Smooth muscle cell (in vitro differentiated cells): ENCODE results near the gene TBC1D9. TPM values are rescaled to one million over a fixed set of nuclear protein-coding genes. Genes with fewer than 3 reads are reported as not detected.
A peak's percentile ranks its signal among the peaks of the same experiment; 100 is the strongest.

Source experiments
- DNase-seq: peaks from one replicate; lab custom pipeline; 2025; ENCODE audit not compliant: unreplicated experiment; lab: John Stamatoyannopoulos, UW
- H2AFZ ChIP-seq: fragments of 200-600 bp; sonication (generic); 2 replicates; pipeline ENCODE4 v1.6.0; 2016; ENCODE audit warnings: antibody characterized with exemption, low read depth, mild to moderate bottlenecking
- H3F3A ChIP-seq: fragments of 200-600 bp; sonication (generic); 2 replicates; pipeline ENCODE4 v1.6.0; 2017; ENCODE audit warnings: antibody characterized with exemption, low read depth
- H3K27ac ChIP-seq: fragments of 200-600 bp; sonication (generic); 2 replicates; pipeline ENCODE4 v1.5.1; 2016; ENCODE audit warnings: low read depth, mild to moderate bottlenecking
- H3K27me3 ChIP-seq: fragments of 200-600 bp; sonication (generic); 2 replicates; pipeline ENCODE4 v1.6.1; 2016; ENCODE audit warnings: low read depth, mild to moderate bottlenecking
- H3K36me3 ChIP-seq: fragments of 200-600 bp; sonication (generic); 2 replicates; pipeline ENCODE4 v1.5.1; 2016; ENCODE audit warnings: low read depth
- H3K4me1 ChIP-seq: fragments of 200-600 bp; sonication (generic); 2 replicates; pipeline ENCODE4 v1.5.1; 2016; ENCODE audit warnings: low read depth
- H3K4me2 ChIP-seq: fragments of 200-600 bp; sonication (generic); 2 replicates; pipeline ENCODE4 v1.6.0; 2016; ENCODE audit warnings: mild to moderate bottlenecking
- H3K4me3 ChIP-seq: fragments of 200-600 bp; sonication (generic); 2 replicates; pipeline ENCODE4 v1.5.1; 2016; ENCODE audit warnings: mild to moderate bottlenecking
- H3K79me2 ChIP-seq: fragments of 200-600 bp; sonication (generic); 2 replicates; pipeline ENCODE4 v1.6.0; 2016; ENCODE audit warnings: low read depth, mild to moderate bottlenecking
- H3K9ac ChIP-seq: fragments of 200-600 bp; sonication (generic); 2 replicates; pipeline ENCODE4 v1.6.0; 2016; ENCODE audit warnings: low read depth
- H3K9me3 ChIP-seq: fragments of 200-600 bp; sonication (generic); replicated peaks from 2 replicates; pipeline ENCODE4 v1.5.1; 2016; ENCODE audit warnings: low read depth
- H4K20me1 ChIP-seq: fragments of 200-600 bp; sonication (generic); 2 replicates; pipeline ENCODE4 v1.6.0; 2016; ENCODE audit warnings: low read depth
- whole genome bisulfite sequencing: methylation state at CpG from one replicate; pipeline ENCODE4 v1.1.7; 2016; ENCODE audit warnings: low lambda C conversion rate; 5-methylcytosine and 5-hydroxymethylcytosine counted together
- polyA plus RNA-seq: library from polyadenylated mRNA; unstranded; fragments of >200 nt; fragmentation: Nextera tagmentation; extraction: Ambion mirVana; gene quantifications from 2 replicates; pipeline ENCODE4 v1.2.1, GENCODE V29; 2016
- total RNA-seq: library from RNA; depleted of rRNA; stranded (reverse); fragments of >200 nt; gene quantifications from 2 replicates; pipeline ENCODE4 v1.2.3, GENCODE V29; 2014
- TF ChIP-seq, protein P1 (sequence below): fragments of 200-600 bp; sonication (generic); IDR thresholded peaks from 2 replicates; pipeline ENCODE4 v1.5.1; 2017; ENCODE audit warnings: borderline replicate concordance, mild to moderate bottlenecking, antibody characterized with exemption; ENCODE audit not compliant: insufficient read depth, poor library complexity, severe bottlenecking

TBC1D9 gene
- total and polyA plus RNA-seq, 2 experiments from 2014 or later, result 9.1 to 39.5 TPM

GRCh38 chr4:140705625-140706275, 50.4 kb downstream of the TBC1D9 start:
- no peaks in the 10 kb centered on the region for H3K27me3 ChIP-seq
- H3K4me3 ChIP-seq, result no peak overlapping the region
- no peak for DNase-seq
- no peaks in the 10 kb centered on the region for H3F3A ChIP-seq
- H4K20me1 ChIP-seq, result peaks cover 69% of the 10 kb centered on the region
- H3K4me1 ChIP-seq, result peaks cover 14% of the 10 kb centered on the region
- H3K9ac ChIP-seq, result no peak overlapping the region
- H3K79me2 ChIP-seq, result peaks cover 12% of the 10 kb centered on the region
- no peaks in the 10 kb centered on the region for H3K36me3 ChIP-seq
- no peak overlapping the region for H3K4me2 ChIP-seq
- TF ChIP-seq, protein P1, sequence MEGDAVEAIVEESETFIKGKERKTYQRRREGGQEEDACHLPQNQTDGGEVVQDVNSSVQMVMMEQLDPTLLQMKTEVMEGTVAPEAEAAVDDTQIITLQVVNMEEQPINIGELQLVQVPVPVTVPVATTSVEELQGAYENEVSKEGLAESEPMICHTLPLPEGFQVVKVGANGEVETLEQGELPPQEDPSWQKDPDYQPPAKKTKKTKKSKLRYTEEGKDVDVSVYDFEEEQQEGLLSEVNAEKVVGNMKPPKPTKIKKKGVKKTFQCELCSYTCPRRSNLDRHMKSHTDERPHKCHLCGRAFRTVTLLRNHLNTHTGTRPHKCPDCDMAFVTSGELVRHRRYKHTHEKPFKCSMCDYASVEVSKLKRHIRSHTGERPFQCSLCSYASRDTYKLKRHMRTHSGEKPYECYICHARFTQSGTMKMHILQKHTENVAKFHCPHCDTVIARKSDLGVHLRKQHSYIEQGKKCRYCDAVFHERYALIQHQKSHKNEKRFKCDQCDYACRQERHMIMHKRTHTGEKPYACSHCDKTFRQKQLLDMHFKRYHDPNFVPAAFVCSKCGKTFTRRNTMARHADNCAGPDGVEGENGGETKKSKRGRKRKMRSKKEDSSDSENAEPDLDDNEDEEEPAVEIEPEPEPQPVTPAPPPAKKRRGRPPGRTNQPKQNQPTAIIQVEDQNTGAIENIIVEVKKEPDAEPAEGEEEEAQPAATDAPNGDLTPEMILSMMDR, result no peak
- H2AFZ ChIP-seq, result no peak overlapping the region
- H3K27ac ChIP-seq, result no peak overlapping the region
- no peaks in the 10 kb centered on the region for H3K9me3 ChIP-seq
- WGBS, result 94% methylated on average over 8 of the region's 8 CpGs

DNA sequence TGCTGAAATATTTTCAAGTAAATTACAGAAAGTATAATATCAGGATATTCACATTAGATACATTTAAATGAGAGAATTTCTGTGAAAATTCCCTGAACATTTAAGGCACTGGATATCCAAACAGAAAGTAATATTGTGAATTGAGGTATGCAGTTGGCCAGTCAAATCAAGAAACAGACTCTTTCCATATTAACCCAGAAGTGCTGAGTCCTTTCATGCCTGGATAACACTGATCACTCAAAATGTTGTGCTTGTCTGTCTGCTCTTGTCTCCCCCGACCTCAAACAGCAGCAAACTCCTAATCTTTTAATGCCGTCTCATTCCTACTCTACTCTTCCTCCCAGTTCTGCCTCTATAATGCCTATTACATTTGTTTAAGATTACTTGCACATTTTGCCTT, 51.2 kb downstream of the TBC1D9 start:
- TF ChIP-seq, protein P1, result no peak
- no peak overlapping the region for H3K9ac ChIP-seq

GRCh38 chr4:140704392-140704960, 51.7 kb downstream of the TBC1D9 start:
- Histone ChIP-seq H3K9ac (no peak overlapping the region), H3K79me2 (peaks cover 10% of the 10 kb centered on the region), H3K9me3 (no peaks in the 10 kb centered on the region), H3F3A (no peaks in the 10 kb centered on the region), H3K36me3 (no peaks in the 10 kb centered on the region), H3K4me2 (no peak overlapping the region), H4K20me1 (peaks cover 61% of the 10 kb centered on the region), H3K27ac (no peak overlapping the region), H2AFZ (no peak overlapping the region), H3K4me1 (peaks cover 14% of the 10 kb centered on the region), H3K27me3 (no peaks in the 10 kb centered on the region), H3K4me3 (no peak overlapping the region)
- DNase-seq, result no peak
- 97% methylated on average over 4 of the region's 4 CpGs for WGBS
- TF ChIP-seq, protein P1, result no peak

More for the DNA sequence above, 51.2 kb downstream of the TBC1D9 start:
- H3K36me3 ChIP-seq, result no peaks in the 10 kb centered on the region
- peaks cover 65% of the 10 kb centered on the region for H4K20me1 ChIP-seq
- no peaks in the 10 kb centered on the region for H3K9me3 ChIP-seq
- H3K4me2 ChIP-seq, result peak overlapping the region; percentile 21
- H3K4me1 ChIP-seq, result peaks cover 14% of the 10 kb centered on the region
- DNase-seq, result no peak
- WGBS, result 25% methylated on average over 2 of the region's 2 CpGs
- H3F3A ChIP-seq, result no peaks in the 10 kb centered on the region
- no peak overlapping the region for H2AFZ ChIP-seq
- no peaks in the 10 kb centered on the region for H3K27me3 ChIP-seq
- no peak overlapping the region for H3K27ac ChIP-seq
- no peak overlapping the region for H3K4me3 ChIP-seq
- peaks cover 10% of the 10 kb centered on the region for H3K79me2 ChIP-seq

DNA sequence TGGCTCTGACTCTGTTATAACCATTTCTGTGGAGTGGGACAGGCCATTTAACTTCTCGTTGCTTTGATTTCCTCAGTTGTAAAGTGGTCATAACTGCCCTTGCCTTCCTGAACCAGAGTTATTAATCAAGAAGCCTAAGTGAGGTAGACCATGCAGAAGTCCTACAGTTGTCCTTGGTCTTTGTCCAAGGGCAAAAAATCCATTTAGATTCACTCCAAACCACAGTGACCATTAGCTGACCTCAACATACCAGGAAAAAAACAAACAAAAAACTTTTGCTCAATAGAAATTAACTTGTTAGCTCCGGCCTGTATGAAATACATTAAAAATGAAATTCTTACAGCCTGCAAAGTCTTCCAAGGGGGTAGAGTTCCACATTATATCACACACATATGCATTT, 52.7 kb downstream of the TBC1D9 start:
- no peak overlapping the region for H3K27ac ChIP-seq
- 70% methylated on average over 2 of the region's 2 CpGs for WGBS
- H3K36me3 ChIP-seq, result no peaks in the 10 kb centered on the region
- no peak overlapping the region for H3K4me2 ChIP-seq
- H3K9me3 ChIP-seq, result no peaks in the 10 kb centered on the region
- peaks cover 56% of the 10 kb centered on the region for H4K20me1 ChIP-seq
- no peak overlapping the region for H3K4me3 ChIP-seq
- TF ChIP-seq, protein P1, result no peak
- H3K9ac ChIP-seq, result no peak overlapping the region
- peaks cover 14% of the 10 kb centered on the region for H3K4me1 ChIP-seq
- H3F3A ChIP-seq, result no peaks in the 10 kb centered on the region
- no peaks in the 10 kb centered on the region for H3K27me3 ChIP-seq
- DNase-seq, result no peak
- peaks cover 7% of the 10 kb centered on the region for H3K79me2 ChIP-seq
- H2AFZ ChIP-seq, result no peak overlapping the region
